Naive B cell (primary cell): ENCODE results near the gene BTBD9. TPM values are rescaled to one million over a fixed set of nuclear protein-coding genes. Genes with fewer than 3 reads are reported as not detected.

Source experiments
- ATAC-seq, 2 donors: fragments of 150-1000 bp; cut with Tn5 transposase; 2 replicates each; pipeline ENCODE4 v1.10.0; 2021; ENCODE audit warnings: low read depth in 2 of 2, mild to moderate bottlenecking in 2 of 2, moderate library complexity in 2 of 2
- DNase-seq: peaks from one replicate; pipeline ENCODE4 v3.0.0; 2022
- H3K27ac Mint-ChIP-seq, 6 donors: one replicate each; pipeline ENCODE4 v1.8.0; 2020 to 2022; ENCODE audit warnings: mild to moderate bottlenecking in 6 of 6, mixed read lengths in 6 of 6, moderate library complexity in 5 of 6, inconsistent platforms in 2 of 6
- H3K27me3 Mint-ChIP-seq, 3 donors: one replicate each; pipeline ENCODE4 v1.8.0; 2021 to 2022; ENCODE audit warnings: mixed read lengths in 3 of 3, mild to moderate bottlenecking in 1 of 3
- H3K36me3 Mint-ChIP-seq, 2 donors: one replicate each; pipeline ENCODE4 v1.8.0; 2020 to 2022; ENCODE audit warnings: mixed read lengths in 2 of 2, inconsistent platforms in 1 of 2, mild to moderate bottlenecking in 1 of 2
- H3K4me1 Mint-ChIP-seq, 3 donors: one replicate each; pipeline ENCODE4 v1.8.0; 2020 to 2022; ENCODE audit warnings: mixed read lengths in 3 of 3, inconsistent platforms in 1 of 3, mild to moderate bottlenecking in 1 of 3, moderate library complexity in 1 of 3
- H3K4me3 Mint-ChIP-seq, 8 donors: one replicate each; pipeline ENCODE4 v1.8.0; 2020 to 2022; ENCODE audit warnings: mild to moderate bottlenecking in 8 of 8, mixed read lengths in 8 of 8, moderate library complexity in 8 of 8, inconsistent platforms in 2 of 8
- H3K9me3 Mint-ChIP-seq, 7 donors: one replicate each; pipeline ENCODE4 v1.8.0; 2020 to 2022; ENCODE audit warnings: mixed read lengths in 7 of 7, mild to moderate bottlenecking in 5 of 7, inconsistent platforms in 2 of 7, moderate library complexity in 1 of 7
- polyA plus RNA-seq, 6 donors: library from polyadenylated mRNA; unstranded; fragments of 300-500 nt; fragmentation: Illumina TruSeq; gene quantifications; one replicate each; pipeline ENCODE4 v1.2.3, GENCODE V29; 2021; ENCODE audit warnings: low read depth in 6 of 6

BTBD9 gene
- polyA plus RNA-seq, 6 donors from 2014 or later: 3.5 to 29.1 (median 20.2) TPM

DNA sequence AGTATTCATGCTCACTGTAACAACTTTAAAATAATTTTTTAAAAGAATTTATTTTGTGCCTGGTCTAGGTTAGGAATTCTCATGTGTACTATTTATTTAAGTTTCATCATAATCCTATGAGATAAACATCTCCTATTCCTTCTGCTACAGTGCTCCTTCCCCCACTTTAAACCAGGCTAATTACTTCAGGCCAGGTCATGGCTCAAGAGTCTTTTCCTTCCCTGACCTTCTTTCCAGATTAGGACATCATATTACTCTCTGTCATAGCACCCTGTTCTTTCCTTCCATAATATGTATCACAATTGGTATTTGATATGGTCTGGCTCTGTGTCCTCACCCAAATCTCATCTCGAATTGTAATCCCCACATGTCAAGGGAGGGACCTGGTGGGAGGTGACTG, 239.0 kb downstream of the BTBD9 start:
- Mint-ChIP-seq H3K27ac (no peak overlapping the region), H3K4me3 (no peak overlapping the region), H3K4me1 (peaks cover 6 to 10% (median 10%) of the 10 kb centered on the region in 3 donors), H3K36me3 (peaks cover 0 to 7% of the 10 kb centered on the region in 2 donors), H3K9me3 (no peaks in the 10 kb centered on the region), H3K27me3 (no peaks in the 10 kb centered on the region)
- no peak for ATAC-seq
- DNase-seq: no peak

DNA sequence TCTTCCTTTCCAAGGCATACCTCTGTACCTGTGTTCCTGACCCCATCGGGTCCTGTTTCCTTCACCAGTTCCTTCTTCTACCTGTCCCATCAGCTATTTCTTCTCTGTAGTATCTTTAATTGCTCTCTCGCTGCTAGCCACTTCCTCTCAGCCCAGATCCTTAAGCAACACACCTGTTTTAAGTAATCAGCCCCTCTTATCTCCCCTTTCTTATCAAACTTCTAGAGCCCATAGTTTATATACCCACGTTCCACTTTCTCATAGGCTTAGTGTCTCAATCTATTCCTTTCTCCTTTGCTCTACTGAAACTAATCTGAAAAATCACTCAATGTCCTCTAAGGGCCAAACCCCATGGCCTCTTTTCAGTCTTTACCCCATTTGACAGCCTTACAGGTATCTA, 239.6 kb downstream of the BTBD9 start:
- Mint-ChIP-seq H3K27me3 (no peaks in the 10 kb centered on the region), H3K4me3 (no peak overlapping the region), H3K9me3 (no peaks in the 10 kb centered on the region), H3K27ac (no peak overlapping the region), H3K4me1 (peaks cover 6 to 10% (median 10%) of the 10 kb centered on the region in 3 donors), H3K36me3 (peaks cover 0 to 7% of the 10 kb centered on the region in 2 donors)
- DNase-seq: no peak
- no peak for ATAC-seq

DNA sequence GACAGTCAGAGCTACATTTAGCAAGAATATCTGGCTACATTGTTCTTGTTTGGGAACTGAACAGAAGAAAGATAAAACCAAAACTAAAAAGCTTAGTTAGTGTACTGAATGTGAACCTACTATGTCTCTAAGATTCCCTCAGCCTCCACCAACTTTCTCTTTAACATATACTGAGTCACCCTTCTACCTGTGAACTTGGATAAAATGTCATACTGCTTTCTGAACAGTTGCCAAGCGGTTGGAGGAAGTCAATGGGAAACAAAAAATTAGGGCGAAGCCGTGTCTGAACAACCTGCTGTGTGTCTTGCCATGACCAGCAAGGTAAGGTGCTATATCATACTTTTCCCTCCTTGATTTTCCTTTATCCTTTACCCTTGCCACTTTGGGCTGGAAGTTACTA, 243.5 kb downstream of the BTBD9 start:
- peaks cover 2 to 12% (median 4%) of the 10 kb centered on the region in 3 donors for H3K4me1 Mint-ChIP-seq
- no peak overlapping the region for H3K4me3 Mint-ChIP-seq
- peaks cover 0 to 2% (median 0%) of the 10 kb centered on the region in 7 donors for H3K9me3 Mint-ChIP-seq
- H3K36me3 Mint-ChIP-seq: peaks cover 7 to 10% of the 10 kb centered on the region in 2 donors
- no peak overlapping the region for H3K27ac Mint-ChIP-seq
- DNase-seq (no peak), ATAC-seq (no peak)
- H3K27me3 Mint-ChIP-seq: no peaks in the 10 kb centered on the region

DNA sequence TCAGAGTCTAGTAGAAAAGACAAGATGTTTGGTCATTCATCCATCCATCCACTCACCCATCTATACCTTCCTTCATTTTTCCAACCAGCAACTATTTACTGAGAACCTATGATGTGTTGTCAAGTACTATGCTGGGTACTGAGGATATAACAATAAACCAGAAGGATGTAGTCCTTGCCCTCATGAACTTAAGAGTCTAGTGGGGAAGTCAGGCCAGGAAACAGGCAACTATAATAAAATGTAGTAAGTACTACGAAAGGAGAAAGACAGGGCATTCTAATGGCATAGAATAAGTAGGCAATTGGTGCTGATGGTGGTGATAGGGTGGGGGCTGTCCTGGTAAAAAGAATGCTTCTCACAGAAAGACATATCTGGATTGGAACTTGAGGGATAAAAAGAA, 245.7 kb downstream of the BTBD9 start:
- ATAC-seq: no peak
- H3K9me3 Mint-ChIP-seq: peaks cover 0 to 2% (median 0%) of the 10 kb centered on the region in 7 donors
- no peaks in the 10 kb centered on the region for H3K27me3 Mint-ChIP-seq
- H3K27ac Mint-ChIP-seq: no peak overlapping the region
- DNase-seq: no peak
- peaks cover 2 to 16% (median 8%) of the 10 kb centered on the region in 3 donors for H3K4me1 Mint-ChIP-seq
- peaks cover 7 to 10% of the 10 kb centered on the region in 2 donors for H3K36me3 Mint-ChIP-seq
- no peak overlapping the region for H3K4me3 Mint-ChIP-seq

DNA sequence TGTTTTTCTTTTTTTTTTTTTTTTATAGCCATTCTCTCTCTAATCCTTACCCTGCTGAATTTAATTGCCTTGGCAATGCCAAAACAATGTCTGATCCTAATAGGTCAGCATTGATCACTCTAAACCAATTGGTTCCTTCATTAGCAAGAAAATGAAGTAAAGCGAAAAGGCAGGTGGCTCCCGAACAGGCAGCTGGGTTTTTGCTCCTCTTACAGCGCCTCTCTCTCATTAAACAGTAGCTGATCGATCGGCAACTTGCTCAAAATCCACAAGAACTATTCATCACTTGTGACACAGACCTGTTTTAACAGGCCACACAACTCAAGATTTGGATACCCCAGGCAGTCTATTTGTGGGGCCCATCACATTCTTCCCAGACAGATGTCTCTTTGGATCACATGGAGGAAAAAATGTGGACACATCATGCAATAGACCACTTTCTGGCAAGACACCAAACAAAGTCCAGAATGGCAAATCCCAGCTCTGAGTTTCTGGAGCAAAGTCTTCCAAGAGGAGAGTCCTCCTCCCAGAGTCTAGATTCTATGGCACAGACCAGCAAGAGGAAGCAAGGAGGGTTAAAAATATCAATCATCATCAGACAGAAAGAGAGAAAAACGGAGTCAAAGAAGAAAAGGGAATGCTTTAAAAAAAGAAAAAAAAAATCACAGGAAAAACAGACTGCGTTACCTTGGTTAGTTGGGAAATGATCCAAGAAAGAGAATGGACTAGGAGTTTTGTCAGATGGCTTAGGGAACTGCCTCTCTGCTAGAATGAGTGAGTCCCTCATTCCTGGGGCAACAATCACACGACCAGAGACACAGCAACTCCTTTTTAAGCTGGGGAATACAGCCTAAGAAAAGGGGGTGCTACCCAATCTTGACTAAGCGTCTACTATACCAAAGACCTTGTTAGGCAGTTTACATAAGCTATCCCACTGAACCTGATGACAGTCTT, 247.8 kb downstream of the BTBD9 start:
- Mint-ChIP-seq H3K27me3 (no peaks in the 10 kb centered on the region), H3K9me3 (peaks cover 0 to 2% (median 0%) of the 10 kb centered on the region in 7 donors), H3K36me3 (peaks cover 0 to 10% of the 10 kb centered on the region in 2 donors), H3K27ac (peak overlapping the region in 2 of 6 donors; percentile 44 to 66), H3K4me1 (peaks cover 2 to 16% (median 8%) of the 10 kb centered on the region in 3 donors), H3K4me3 (no peak overlapping the region)
- ATAC-seq (no peak), DNase-seq (no peak)

DNA sequence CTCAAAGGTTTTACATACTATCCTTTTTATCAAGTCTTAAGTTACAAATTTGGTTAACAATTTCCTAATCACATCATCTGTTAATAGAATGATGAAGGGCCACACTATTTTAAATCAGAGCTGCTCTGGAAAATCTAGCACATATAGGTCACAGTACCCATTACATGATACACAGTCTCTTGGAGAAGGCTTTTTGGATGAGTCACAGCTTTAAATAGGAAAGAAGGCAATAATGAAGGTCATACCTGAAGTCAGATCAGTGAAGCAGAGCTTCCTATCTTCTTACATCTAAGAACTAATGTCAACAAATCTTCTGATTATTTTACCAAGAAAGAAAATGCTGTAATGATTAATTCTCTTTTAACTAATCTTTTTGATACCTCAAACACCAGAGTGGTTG, 248.5 kb downstream of the BTBD9 start:
- Mint-ChIP-seq H3K27me3 (no peaks in the 10 kb centered on the region), H3K4me3 (no peak overlapping the region), H3K4me1 (peaks cover 2 to 16% (median 8%) of the 10 kb centered on the region in 3 donors), H3K9me3 (peaks cover 0 to 2% (median 0%) of the 10 kb centered on the region in 7 donors), H3K36me3 (peaks cover 0 to 10% of the 10 kb centered on the region in 2 donors), H3K27ac (no peak overlapping the region)
- no peak for DNase-seq
- no peak for ATAC-seq

DNA sequence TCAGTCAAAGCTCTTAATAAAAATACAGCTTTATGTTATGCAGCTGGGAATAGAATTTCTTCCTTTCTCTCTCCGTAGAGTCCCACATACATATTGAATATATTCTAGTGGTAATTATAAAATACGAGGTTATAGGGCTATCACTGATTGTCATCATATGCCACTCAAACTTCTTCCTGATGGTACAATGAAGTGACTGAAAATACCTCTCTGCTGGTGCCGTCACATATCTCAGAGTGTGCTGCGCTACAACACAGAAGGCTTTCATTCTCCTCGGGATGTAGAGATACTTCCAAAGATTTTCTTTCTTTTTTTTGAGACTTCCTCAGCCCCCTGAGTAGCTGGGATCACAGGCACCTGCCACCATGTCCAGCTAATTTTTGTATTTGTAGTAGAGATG, 249.9 kb downstream of the BTBD9 start:
- Mint-ChIP-seq H3K27ac (peak overlapping the region in 1 of 6 donors; percentile 43), H3K27me3 (no peaks in the 10 kb centered on the region), H3K4me1 (peaks cover 2 to 16% (median 8%) of the 10 kb centered on the region in 3 donors), H3K36me3 (peaks cover 0 to 10% of the 10 kb centered on the region in 2 donors), H3K9me3 (peaks cover 0 to 2% (median 0%) of the 10 kb centered on the region in 7 donors), H3K4me3 (no peak overlapping the region)
- no peak for ATAC-seq
- no peak for DNase-seq

DNA sequence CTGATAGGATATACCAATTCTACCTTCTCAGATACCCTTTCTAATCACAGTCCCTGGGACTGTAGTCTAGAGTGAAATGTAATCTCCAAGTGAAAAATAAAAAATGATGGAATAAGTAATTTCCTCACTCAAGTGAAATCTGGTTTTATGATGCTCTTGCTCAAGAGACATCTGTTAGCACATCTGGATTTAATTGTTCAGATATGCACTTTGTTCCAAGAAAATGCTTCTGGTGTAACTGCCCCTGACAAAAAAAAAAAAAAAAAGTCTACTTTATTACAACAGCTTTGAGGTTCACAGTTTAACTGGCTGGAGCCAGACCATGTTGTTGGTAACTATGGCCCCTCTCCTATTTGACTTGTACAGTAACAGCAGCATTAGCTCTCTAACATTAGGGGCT, 251.8 kb downstream of the BTBD9 start:
- Mint-ChIP-seq H3K36me3 (no peaks in the 10 kb centered on the region), H3K27ac (no peak overlapping the region), H3K4me1 (peaks cover 2 to 10% (median 4%) of the 10 kb centered on the region in 3 donors), H3K4me3 (no peak overlapping the region), H3K9me3 (no peaks in the 10 kb centered on the region), H3K27me3 (no peaks in the 10 kb centered on the region)
- ATAC-seq: no peak
- DNase-seq: no peak

DNA sequence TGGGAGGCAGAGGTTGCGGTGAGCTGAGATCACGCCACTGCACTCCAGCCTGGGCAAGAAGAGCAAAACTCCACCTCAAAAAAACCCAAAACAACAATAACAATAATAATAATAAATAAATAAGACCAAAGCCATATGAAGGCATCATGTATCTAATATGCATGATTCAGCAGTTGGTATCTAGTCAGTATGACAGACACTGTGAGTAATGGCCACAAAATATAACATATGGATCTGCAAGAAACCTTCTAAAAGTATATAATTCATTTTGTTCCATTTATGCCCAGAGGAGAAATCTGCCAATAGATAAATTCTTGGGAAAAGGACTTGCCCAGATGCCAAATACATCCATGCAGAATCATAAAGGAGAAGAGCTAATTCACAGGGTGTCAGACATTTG, 252.3 kb downstream of the BTBD9 start:
- no peaks in the 10 kb centered on the region for H3K36me3 Mint-ChIP-seq
- no peaks in the 10 kb centered on the region for H3K9me3 Mint-ChIP-seq
- H3K27me3 Mint-ChIP-seq: no peaks in the 10 kb centered on the region
- peaks cover 2 to 10% (median 4%) of the 10 kb centered on the region in 3 donors for H3K4me1 Mint-ChIP-seq
- DNase-seq: no peak
- H3K27ac Mint-ChIP-seq: peak overlapping the region in 1 of 6 donors; percentile 9
- H3K4me3 Mint-ChIP-seq: no peak overlapping the region
- ATAC-seq: no peak

DNA sequence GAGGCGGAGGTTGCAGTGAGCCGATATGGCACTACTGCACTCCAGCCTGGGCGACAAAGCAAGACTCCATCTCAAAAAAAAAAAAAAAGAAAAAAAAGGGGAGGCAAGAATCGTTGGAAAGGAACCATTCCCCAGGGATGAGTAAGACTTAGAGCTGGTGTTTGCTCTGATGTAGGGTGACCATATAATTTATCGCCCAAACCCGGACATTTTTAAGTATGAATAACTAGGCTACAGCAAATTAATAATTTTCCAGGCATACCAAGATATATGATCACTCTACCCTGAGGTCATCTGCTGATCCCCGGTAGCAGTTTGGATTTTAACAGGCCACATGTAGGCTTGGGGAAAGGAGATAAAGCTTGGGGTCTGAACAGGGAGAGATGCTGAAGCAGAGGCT, 260.9 kb downstream of the BTBD9 start:
- no peak for ATAC-seq
- H3K4me1 Mint-ChIP-seq: peaks cover 0 to 15% (median 0%) of the 10 kb centered on the region in 3 donors

DNA sequence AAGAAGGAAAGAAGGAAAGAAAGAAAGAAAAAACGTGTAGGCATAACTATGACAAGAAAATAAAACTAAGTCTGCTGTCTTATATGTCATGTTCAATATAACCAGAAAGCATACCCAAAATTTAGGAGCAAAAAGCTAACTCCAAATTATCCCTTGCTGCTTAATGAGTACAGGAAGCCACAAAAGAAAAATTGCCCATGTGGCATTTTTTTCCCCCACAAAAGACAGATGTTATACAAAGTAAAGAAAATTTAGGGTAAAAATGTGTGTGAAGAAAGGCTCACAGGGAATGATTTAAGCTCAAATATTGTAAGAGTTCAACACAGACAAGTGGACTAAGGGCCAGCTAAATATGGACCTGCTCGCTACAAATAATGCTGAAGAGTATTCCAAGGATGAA, 263.8 kb downstream of the BTBD9 start:
- Mint-ChIP-seq H3K4me3 (no peak overlapping the region), H3K9me3 (no peaks in the 10 kb centered on the region), H3K27ac (peak overlapping the region in 1 of 6 donors; percentile 49), H3K27me3 (no peaks in the 10 kb centered on the region), H3K4me1 (peaks cover 0 to 20% (median 4%) of the 10 kb centered on the region in 3 donors), H3K36me3 (no peaks in the 10 kb centered on the region)
- DNase-seq (no peak), ATAC-seq (no peak)

More for the DNA sequence above, 260.9 kb downstream of the BTBD9 start:
- DNase-seq: no peak
- H3K36me3 Mint-ChIP-seq: no peaks in the 10 kb centered on the region
- no peaks in the 10 kb centered on the region for H3K27me3 Mint-ChIP-seq
- H3K9me3 Mint-ChIP-seq: no peaks in the 10 kb centered on the region
- H3K4me3 Mint-ChIP-seq: no peak overlapping the region
- H3K27ac Mint-ChIP-seq: peak overlapping the region in 1 of 6 donors; percentile 3

DNA sequence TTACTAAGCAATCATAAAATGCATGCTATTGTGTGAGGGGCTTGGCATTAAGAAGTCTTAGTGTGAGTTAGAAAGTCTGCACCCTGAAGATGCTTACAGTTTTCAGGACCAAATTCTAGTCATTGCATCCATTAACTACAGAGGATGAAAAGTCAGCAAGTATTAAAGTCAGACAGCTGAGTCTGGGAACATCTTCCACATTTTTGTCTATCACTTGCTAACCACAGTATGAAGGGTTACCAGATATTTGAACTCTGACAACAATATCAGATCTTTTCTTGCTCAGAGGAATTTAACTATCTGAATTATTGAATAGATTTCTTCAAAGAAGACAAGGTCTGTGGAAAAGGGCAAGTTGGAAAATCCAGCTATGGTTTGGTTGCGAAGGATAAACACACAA, 264.4 kb downstream of the BTBD9 start:
- Mint-ChIP-seq H3K9me3 (no peaks in the 10 kb centered on the region), H3K4me1 (peaks cover 0 to 14% (median 4%) of the 10 kb centered on the region in 3 donors), H3K27me3 (no peaks in the 10 kb centered on the region), H3K36me3 (no peaks in the 10 kb centered on the region), H3K4me3 (no peak overlapping the region), H3K27ac (no peak overlapping the region)
- ATAC-seq (no peak), DNase-seq (no peak)

DNA sequence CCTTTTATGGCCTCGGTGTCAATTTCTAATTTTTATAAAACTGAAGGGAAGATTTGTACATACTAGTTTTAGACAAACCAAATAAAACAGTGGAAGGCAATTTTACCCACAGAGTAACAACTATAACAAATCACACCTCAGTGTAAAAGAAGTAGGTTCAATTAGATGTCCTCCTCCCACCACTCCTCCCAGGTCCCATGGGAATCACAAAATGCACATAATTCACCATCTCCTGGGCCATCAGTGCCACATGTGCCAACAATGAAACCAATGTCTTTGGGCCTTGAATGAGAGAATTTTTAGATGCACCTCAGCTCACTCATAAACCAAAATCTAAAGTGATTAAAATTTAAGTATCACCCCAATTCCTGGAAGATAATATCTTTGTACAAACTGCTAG, 267.8 kb downstream of the BTBD9 start:
- Mint-ChIP-seq H3K27ac (no peak overlapping the region), H3K27me3 (no peaks in the 10 kb centered on the region), H3K4me1 (peaks cover 0 to 16% (median 4%) of the 10 kb centered on the region in 3 donors), H3K9me3 (no peaks in the 10 kb centered on the region), H3K4me3 (no peak overlapping the region), H3K36me3 (peaks cover 0 to 11% of the 10 kb centered on the region in 2 donors)
- DNase-seq: no peak
- no peak for ATAC-seq
